LNCAP (cell line): ENCODE results near the gene STX18.

Source experiments
- CTCF ChIP-seq: fragments of 450-650 bp; IDR thresholded peaks from 2 replicates; pipeline ENCODE4 v1.5.1; 2017; ENCODE audit warnings: mild to moderate bottlenecking

STX18 gene

GRCh38 chr4:4564522-4564921 lies 22.7 kb upstream of the STX18 start:
- no peak for TF ChIP-seq CTCF

DNA sequence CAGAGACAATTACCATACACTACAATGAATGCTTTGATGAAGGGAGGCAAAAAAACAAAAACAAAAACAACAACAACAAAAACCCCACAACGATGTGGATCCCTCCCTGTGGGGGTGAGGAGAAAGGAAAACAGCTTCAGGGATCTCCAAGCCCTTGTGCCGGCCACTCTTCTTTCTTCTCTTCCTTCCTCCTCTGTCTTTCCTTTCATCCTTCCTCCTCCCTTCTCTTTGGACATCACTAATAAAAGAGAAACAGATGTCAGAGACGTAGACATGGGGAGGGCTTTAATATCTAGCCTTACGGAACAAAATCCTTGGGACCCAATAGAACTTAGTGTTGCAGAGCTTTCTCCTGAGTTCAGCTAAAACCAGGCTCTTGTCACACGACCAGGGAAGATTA lies 18.8 kb upstream of the STX18 start:
- no peak for TF ChIP-seq CTCF

GRCh38 chr4:4560136-4560535 lies 18.3 kb upstream of the STX18 start:
- TF ChIP-seq CTCF, result no peak

DNA sequence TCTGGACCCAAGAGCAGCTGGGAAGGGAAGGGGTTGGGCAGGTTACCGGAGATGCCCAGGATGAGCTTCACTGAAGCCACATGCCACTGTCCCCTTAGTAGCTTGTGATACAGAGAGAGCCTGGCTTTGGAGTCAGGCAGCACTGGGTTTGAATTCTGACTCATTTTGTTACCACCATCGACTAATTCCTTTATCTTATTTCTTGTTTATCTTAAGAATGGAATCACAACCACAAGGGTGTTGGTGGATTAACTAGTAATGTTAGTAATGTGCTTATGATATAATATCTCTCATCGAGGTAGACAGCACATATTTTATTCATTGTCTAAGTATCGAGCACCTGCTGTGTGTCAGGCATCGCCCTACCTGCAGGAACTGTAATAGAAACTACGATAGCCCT lies 17.7 kb upstream of the STX18 start:
- TF ChIP-seq CTCF, result no peak

GRCh38 chr4:4558881-4559280 lies 17.0 kb upstream of the STX18 start:
- TF ChIP-seq CTCF, result no peak

DNA sequence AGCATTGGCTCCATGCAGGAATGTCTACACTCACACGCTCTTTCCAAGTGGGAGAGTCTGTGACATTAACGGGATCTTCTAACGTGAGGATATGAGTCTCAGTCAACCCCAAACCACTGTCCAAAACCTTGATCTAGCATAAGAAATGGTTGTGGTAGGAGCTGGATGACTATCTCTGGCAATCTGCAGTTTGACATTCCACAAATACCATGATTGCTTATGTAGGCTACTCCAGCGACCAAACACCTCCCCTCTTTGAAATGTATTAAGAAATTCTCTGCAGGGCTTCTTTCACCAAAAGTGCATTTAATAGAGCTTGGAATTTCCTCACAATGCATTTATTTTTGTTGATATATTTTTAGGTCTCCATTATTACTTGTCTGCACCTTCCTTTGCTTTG lies 14.1 kb upstream of the STX18 start:
- TF ChIP-seq CTCF, result no peak

GRCh38 chr4:4554234-4554633 lies 12.4 kb upstream of the STX18 start:
- no peak for TF ChIP-seq CTCF

GRCh38 chr4:4549534-4549933 lies 7.7 kb upstream of the STX18 start:
- TF ChIP-seq CTCF, result no peak
